Globus pallidus (tissue), 1 donor: ENCODE data around the gene ZDHHC12.

Experiments used
- DNase-seq: peaks from one replicate; pipeline ENCODE4 v3.0.0-alpha.2; 2015; ENCODE audit warnings: low spot score

The ZDHHC12 gene

GRCh38 chr9:128685636-128686489, 38.1 kb downstream of the ZDHHC12 start:
- no peak for DNase-seq

- peak; percentile 46 for DNase-seq
These were observed 39.4 kb downstream of the ZDHHC12 start for GRCh38 chr9:128684325-128685199.

- no peak for DNase-seq
These were observed 39.9 kb downstream of the ZDHHC12 start for GRCh38 chr9:128684065-128684324.

GRCh38 chr9:128683340-128684064, 40.4 kb downstream of the ZDHHC12 start:
- DNase-seq: no peak

- no peak for DNase-seq
These were observed 46.1 kb downstream of the ZDHHC12 start for GRCh38 chr9:128677794-128678193.

GRCh38 chr9:128675382-128675781, 48.5 kb downstream of the ZDHHC12 start:
- no peak for DNase-seq
